Epidermal melanocyte (primary cell): ENCODE results near the gene SMIM17.
"Not testable (repeated sequence)": the region's sequence is repeated elsewhere in the genome, so short reads cannot be mapped to it uniquely, and the experiment has no call there.

ENCODE experiments used
- DNase-seq: peaks from one replicate; pipeline ENCODE4 v3.0.0; 2011; ENCODE audit warnings: low spot score; ENCODE audit not compliant: insufficient read length

The SMIM17 gene

DNA sequence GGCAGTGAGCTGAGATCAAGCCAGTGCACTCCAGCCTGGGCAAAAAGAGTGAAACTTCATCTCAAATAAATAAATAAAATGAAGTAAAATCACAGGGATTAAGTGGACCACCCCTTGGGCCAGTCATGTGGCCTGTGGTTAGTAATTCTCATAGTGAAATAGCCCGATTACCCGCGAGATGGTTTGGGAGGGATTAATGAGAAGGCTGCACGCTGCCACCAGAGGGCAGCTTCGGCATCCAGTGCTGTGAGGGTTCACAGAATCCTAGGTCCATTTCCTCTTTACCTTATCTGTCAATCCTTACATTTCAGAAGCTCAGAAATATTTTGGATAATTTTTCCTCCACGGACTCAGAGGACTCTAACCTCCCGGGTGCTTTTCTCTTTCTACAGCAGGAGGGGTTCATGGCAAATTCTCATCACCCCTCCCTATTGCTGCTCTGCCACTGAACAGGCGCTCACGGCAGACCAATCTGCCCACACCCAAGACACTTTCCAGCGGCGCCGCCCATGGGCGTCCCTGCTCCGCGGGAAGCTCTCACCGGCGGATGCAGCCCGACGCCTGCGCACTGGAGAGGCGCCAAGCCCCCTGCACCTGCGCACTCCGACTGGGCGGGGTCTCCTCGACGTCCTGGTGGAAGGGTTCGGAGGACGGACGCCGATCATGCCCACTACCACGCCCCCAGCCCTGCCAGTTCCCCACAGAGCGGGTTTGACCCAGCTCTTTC lies 17.6 kb downstream of the SMIM17 start:
- DNase-seq = no peak

GRCh38 chr19:56661248-56661647 lies 18.3 kb downstream of the SMIM17 start:
- no peak for DNase-seq

GRCh38 chr19:56663931-56664500 lies 21.1 kb downstream of the SMIM17 start:
- DNase-seq = no peak

GRCh38 chr19:56664511-56664910 lies 21.6 kb downstream of the SMIM17 start:
- DNase-seq = no peak

GRCh38 chr19:56667311-56667870 lies 24.4 kb downstream of the SMIM17 start:
- no peak for DNase-seq

DNA sequence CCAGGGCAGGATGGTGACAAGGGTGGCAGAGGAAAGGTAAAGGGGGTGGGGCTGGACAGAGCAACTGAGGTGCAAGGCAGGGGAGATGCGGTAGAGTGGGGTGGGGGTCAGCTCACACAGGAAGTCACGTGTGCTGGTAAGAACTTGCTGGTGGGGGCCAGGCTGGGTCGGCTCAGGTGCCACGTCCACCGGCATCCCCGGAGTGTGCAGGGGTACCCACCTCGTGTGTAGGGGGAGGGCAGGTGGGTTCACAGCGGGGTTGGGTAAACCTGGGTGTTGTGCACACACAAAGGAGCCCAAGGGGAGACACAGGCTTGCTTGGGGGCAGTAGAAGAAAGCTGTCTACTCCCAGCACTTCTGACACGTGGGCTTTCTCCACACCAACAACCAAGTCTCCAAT lies 25.7 kb downstream of the SMIM17 start:
- no peak for DNase-seq

- DNase-seq = no peak
Observed at GRCh38 chr19:56670401-56670960, 27.5 kb downstream of the SMIM17 start.

DNA sequence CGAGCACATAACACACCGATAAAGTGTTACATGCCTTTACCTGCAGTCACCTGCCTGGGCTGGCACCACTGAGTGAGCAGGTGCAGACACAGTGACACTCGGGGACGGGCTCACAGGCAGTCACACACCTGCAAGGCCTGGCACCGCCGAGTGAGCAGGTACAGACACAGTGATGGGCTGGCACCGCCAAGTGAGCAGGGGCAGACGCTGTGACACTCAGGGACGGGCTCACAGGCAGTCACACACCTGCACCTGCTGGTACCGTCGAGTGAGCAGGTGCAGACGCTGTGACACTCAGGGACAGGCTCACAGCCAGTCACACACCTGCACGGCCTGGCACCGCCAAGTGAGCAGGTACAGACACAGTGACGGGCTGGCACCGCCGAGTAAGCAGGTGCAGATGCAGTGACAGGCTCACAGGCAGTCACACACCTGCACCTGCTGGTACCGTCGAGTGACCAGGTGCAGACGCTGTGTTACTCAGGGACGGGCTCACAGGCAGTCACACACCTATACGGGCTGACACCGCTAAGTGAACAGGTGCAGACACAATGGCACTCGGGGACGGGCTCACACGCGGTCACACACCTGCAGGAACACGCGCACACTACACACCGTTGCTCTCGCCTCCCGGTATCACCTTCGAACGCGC lies 28.1 kb downstream of the SMIM17 start:
- no peak for DNase-seq

DNA sequence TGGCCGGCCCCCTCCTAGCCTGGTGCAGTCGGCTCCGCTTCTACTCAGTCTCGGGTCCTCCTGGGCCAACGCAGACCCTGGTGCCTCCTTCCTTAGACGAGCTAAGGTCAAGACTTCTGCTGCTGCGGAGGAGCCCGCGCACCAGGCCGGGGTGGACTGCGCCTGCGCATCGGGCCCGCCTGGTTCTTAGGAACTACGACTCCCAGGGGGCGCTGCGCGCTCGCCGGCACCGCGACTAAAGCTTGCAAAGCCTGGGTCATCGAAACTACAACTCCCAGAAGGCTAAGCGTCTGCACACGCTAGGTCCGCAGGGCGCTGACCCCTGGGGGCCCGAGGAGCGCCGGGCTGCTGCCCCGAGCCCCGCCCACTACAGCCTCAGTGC lies 28.6 kb downstream of the SMIM17 start, which contains the start of gene ZNF835:
TSS of gene ZNF835 (minus strand) at position 145 of the 382 bp plus-strand sequence. CDS start 6,559 bp downstream, outside the sequence.
- DNase-seq = no peak

DNA sequence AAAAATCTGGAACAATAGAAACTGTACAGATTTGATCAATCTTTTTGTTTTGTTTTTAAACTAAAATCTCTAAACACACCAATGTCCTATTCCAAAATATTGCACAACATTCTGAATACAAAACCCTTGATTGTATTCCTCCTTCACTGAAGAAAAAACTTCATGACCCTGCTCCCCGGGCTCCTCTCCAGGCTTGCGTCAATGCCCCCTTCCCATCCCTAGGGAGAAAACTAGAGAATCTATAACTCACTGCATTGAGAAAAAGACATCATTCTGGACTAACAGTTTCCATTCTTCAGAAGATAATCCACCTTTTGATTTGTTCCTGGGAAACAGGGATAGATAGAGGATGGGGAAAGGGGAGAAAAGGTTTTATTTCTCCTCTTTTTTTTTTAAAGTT lies 29.7 kb downstream of the SMIM17 start:
- DNase-seq = not testable (repeated sequence)

GRCh38 chr19:56678205-56678604 lies 35.2 kb downstream of the SMIM17 start:
- DNase-seq = no peak

GRCh38 chr19:56681702-56682101 lies 38.7 kb downstream of the SMIM17 start:
- DNase-seq = no peak

DNA sequence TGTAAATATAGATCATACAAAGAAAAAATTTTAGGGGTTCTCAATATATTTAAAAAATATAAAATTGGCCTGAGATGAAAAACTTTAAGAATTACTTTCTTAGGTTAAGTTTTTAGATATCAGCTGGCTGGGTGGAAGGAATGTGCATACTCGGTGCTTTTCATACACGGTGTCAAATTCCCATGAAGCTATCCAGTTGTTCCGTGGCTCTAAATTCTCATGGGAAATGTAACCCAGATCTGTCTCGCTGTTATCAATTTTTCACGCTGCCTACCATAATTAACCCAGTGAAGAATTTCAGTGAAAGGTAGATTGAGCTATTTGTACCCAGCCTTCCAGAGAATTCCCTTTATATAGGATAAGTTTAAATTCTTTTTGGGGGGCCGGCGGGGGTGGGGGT lies 40.2 kb downstream of the SMIM17 start:
- DNase-seq = no peak

DNA sequence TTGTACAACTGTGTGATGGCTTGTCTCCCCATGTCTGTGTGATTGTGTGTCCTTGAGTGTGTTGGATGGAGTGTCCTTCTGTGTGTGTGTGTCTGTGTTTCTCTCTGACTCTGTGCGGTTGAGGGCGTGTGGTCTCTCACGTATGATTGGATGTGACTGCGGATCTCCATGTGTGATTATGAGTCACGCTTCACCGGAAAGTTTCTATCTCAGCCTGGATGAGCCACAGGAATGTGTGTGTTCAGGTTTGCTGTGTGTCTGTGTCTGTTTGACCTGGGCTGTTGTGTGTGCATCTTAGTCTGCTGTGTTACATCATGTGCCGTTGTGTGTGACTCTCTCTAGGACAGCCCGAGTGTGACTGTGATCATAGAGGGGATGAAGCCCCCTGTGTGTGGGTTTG lies 44.1 kb downstream of the SMIM17 start:
- no peak for DNase-seq

DNA sequence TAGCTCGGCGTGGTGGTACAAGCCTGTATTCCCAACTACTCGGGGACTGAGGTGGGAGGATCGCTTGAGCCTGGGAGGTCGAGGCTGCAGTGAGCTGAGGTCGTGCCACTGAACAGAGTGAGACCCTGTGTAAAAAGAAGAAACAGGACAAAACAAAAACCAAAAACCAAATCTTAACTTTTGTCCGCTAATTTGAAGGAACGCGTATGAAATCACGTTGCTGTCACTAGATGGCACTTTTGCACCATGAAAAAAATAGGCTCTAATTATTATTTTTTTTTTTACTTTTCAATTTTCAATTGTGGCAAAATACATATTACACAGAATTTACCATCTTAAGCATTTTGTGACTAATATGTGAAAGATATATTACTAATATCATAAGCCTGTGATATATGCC lies 46.2 kb downstream of the SMIM17 start:
- no peak for DNase-seq

- DNase-seq = no peak
Observed at GRCh38 chr19:56690670-56691069, 47.7 kb downstream of the SMIM17 start.

GRCh38 chr19:56692206-56692895 lies 49.4 kb downstream of the SMIM17 start:
- no peak for DNase-seq

GRCh38 chr19:56699552-56699951 lies 56.6 kb downstream of the SMIM17 start:
- DNase-seq = no peak

GRCh38 chr19:56701895-56702294 lies 58.9 kb downstream of the SMIM17 start:
- DNase-seq = no peak

DNA sequence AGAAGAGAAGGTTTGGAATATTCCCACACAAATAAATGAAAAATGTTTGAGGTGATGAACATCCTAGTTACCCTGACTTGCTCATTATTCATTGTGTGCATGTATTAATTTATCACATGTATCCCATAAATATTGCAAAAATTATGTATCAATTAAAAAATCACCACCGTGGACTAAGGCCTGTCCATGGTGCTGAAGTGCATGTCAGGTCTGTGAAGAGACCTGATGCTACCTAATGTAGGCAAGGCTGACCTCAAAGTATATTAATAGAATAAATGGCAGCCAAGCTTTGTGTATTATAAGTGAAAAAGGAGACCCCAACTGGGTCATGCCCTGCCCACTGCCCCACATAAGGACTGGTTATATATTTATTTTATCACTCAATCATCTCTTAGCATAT lies 63.0 kb downstream of the SMIM17 start:
- DNase-seq = no peak
